H1 (cell line): ENCODE results near the gene STX4.

Source experiments
- ASH2L ChIP-seq: fragments of 200-600, 300-600 bp; sonication (generic); IDR thresholded peaks from one replicate; pipeline ENCODE4 v1.7.1; 2017; ENCODE audit warnings: low read length
- CEBPB ChIP-seq: IDR thresholded peaks from 2 replicates; pipeline ENCODE4 v1.6.1; 2012; ENCODE audit warnings: low read depth, low read length
- EP300 ChIP-seq, 2 experiments: IDR thresholded peaks; 1 replicate in 1 of 2; 2 replicates in 1 of 2; pipeline ENCODE4 v1.6.1; 2011 to 2012; ENCODE audit warnings: low read depth in 2 of 2, low read length in 2 of 2, mild to moderate bottlenecking in 2 of 2, borderline replicate concordance in 1 of 2, inconsistent platforms in 1 of 2, moderate library complexity in 1 of 2
- EZH2 ChIP-seq: fragments of 200-600 bp; sonication (generic); IDR thresholded peaks from 2 replicates; pipeline ENCODE4 v1.7.1; 2012; ENCODE audit warnings: low read depth, mild to moderate bottlenecking, moderate library complexity, low read length, inconsistent platforms; ENCODE audit not compliant: severe bottlenecking
- GABPA ChIP-seq: IDR thresholded peaks from 2 replicates; pipeline ENCODE4 v1.6.1; 2011; ENCODE audit warnings: mild to moderate bottlenecking, low read length, moderate library complexity, borderline replicate concordance; ENCODE audit not compliant: insufficient read depth
- HDAC2 ChIP-seq, 2 experiments: fragments of 300-600 bp in 1 of 2; sonication (generic) in 1 of 2; IDR thresholded peaks; 2 replicates each; pipeline ENCODE4 v1.6.1; 2011 to 2012; ENCODE audit warnings: low read depth in 2 of 2, low read length in 2 of 2, mild to moderate bottlenecking in 2 of 2, moderate library complexity in 2 of 2, borderline replicate concordance in 1 of 2, inconsistent platforms in 1 of 2
- NRF1 ChIP-seq: IDR thresholded peaks from 2 replicates; pipeline ENCODE4 v1.6.1; 2011; ENCODE audit warnings: mild to moderate bottlenecking, low read depth, low read length, improper control_type of control experiment
- POLR2A ChIP-seq, 2 experiments: IDR thresholded peaks; 1 replicate in 1 of 2; 2 replicates in 1 of 2; pipeline ENCODE4 v1.6.1; 2011; ENCODE audit warnings: low read depth in 2 of 2, low read length in 2 of 2, mild to moderate bottlenecking in 2 of 2; ENCODE audit errors: control extremely low read depth in 1 of 2
- POLR2AphosphoS5 ChIP-seq: IDR thresholded peaks from 2 replicates; pipeline ENCODE4 v1.6.1; 2011; ENCODE audit warnings: low read depth, low read length
- RAD21 ChIP-seq, 2 experiments: IDR thresholded peaks in 1 of 2; conservative IDR thresholded peaks in 1 of 2; 2 replicates each; pipeline ENCODE4 v1.6.1; 2011; ENCODE audit warnings: low read depth in 2 of 2, low read length in 2 of 2, improper control_type of control experiment in 1 of 2, inconsistent platforms in 1 of 2, mild to moderate bottlenecking in 1 of 2, moderate library complexity in 1 of 2
- SIN3A ChIP-seq, 2 experiments: IDR thresholded peaks in 1 of 2; conservative IDR thresholded peaks in 1 of 2; 2 replicates each; pipeline ENCODE4 v1.6.1; 2011 to 2012; ENCODE audit warnings: low read length in 2 of 2, improper control_type of control experiment in 1 of 2, low read depth in 1 of 2, mild to moderate bottlenecking in 1 of 2
- TAF1 ChIP-seq: IDR thresholded peaks from 2 replicates; pipeline ENCODE4 v1.6.1; 2011; ENCODE audit warnings: mild to moderate bottlenecking, low read depth, low read length
- TF ChIP-seq, protein P1 (sequence below), 3 experiments: IDR thresholded peaks; 1 replicate in 2 of 3; 2 replicates in 1 of 3; pipeline versions ENCODE4 v1.5.1 to v1.6.1; 2011; ENCODE audit warnings: low read length in 3 of 3, mild to moderate bottlenecking in 3 of 3, inconsistent platforms in 2 of 3, low read depth in 1 of 3, moderate library complexity in 1 of 3; ENCODE audit not compliant: insufficient read depth in 1 of 3; ENCODE audit errors: control extremely low read depth in 1 of 3

DNA sequence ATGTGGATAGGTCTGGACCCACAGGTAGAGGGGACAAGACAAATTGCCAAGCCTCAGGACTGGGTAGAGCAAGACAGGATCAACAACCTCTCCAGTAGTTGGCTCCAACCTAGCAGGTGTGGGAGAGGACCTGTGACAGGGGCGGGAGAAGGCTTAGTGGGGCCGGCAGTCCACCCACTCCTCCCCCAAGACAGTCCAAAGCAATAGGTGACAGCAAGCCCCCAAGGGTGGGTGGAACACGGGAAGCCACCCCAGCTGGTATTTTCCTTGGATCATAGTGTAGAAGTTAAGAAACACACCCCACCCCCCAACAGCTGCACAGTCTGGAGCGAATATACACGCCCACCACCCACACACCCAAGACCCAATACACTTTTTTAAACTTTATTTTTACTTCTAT lies 4.1 kb upstream of the STX4 start:
- no peak for TF ChIP-seq TAF1
- TF ChIP-seq, protein P1, sequence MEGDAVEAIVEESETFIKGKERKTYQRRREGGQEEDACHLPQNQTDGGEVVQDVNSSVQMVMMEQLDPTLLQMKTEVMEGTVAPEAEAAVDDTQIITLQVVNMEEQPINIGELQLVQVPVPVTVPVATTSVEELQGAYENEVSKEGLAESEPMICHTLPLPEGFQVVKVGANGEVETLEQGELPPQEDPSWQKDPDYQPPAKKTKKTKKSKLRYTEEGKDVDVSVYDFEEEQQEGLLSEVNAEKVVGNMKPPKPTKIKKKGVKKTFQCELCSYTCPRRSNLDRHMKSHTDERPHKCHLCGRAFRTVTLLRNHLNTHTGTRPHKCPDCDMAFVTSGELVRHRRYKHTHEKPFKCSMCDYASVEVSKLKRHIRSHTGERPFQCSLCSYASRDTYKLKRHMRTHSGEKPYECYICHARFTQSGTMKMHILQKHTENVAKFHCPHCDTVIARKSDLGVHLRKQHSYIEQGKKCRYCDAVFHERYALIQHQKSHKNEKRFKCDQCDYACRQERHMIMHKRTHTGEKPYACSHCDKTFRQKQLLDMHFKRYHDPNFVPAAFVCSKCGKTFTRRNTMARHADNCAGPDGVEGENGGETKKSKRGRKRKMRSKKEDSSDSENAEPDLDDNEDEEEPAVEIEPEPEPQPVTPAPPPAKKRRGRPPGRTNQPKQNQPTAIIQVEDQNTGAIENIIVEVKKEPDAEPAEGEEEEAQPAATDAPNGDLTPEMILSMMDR (IDR thresholded peaks at IDR 0.05; ENCODE audit: control extremely low read depth in 1 of 3, insufficient read depth in 1 of 3, low read depth in 1 of 3, low read length in 3 of 3), result no peak
- no peak for TF ChIP-seq EZH2
- no peak for TF ChIP-seq CEBPB
- TF ChIP-seq GABPA, result no peak
- TF ChIP-seq NRF1, result no peak
- TF ChIP-seq HDAC2 (IDR thresholded peaks at IDR 0.05; ENCODE audit: borderline replicate concordance in 1 of 2, low read depth in 2 of 2, low read length in 2 of 2), result no peak
- no peak for TF ChIP-seq RAD21 (IDR thresholded peaks at IDR 0.05 in 1 of 2, conservative IDR thresholded peaks at IDR 0.05 in 1 of 2; ENCODE audit: low read depth in 2 of 2, low read length in 2 of 2)
- no peak for TF ChIP-seq POLR2AphosphoS5
- no peak for TF ChIP-seq EP300 (IDR thresholded peaks at IDR 0.05; ENCODE audit: borderline replicate concordance in 1 of 2, low read depth in 2 of 2, low read length in 2 of 2)
- no peak for TF ChIP-seq SIN3A (conservative IDR thresholded peaks at IDR 0.05 in 1 of 2, IDR thresholded peaks at IDR 0.05 in 1 of 2; ENCODE audit: low read depth in 1 of 2, low read length in 2 of 2)
- no peak for TF ChIP-seq POLR2A (IDR thresholded peaks at IDR 0.05; ENCODE audit: control extremely low read depth in 1 of 2, low read depth in 2 of 2, low read length in 2 of 2)
- no peak for TF ChIP-seq ASH2L
